NCI-H1092 (cell line): ENCODE measurements around the gene MTREX.

Source experiments
- DNase-seq: peaks from one replicate; lab custom pipeline; 2025; lab: John Stamatoyannopoulos, UW

MTREX gene

GRCh38 chr5:55472642-55473041 lies 164.9 kb downstream of the MTREX start:
- DNase-seq: no peak
